ENCODE results near the gene UGGT2.
"Not testable (repeated sequence)": the region's sequence is repeated elsewhere in the genome, so short reads cannot be mapped to it uniquely, and the experiment has no call there.

DNA sequence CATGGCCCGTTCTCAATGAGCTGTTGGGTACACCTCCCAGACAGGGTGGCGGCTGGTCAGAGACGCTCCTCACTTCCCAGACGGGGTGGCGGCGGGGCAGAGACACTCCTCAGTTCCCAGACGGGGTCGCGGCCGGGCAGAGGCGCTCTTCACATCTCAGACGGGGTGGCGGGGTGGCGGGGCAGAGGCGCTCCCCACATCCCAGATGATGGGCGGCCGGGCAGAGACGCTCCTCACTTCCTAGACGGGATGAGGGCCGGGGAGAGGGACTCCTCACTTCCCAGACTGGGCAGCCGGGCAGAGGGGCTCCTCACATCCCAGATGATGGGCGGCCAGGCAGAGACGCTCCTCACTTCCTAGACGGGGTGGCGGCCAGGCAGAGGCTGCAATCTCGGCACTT lies 207.5 kb downstream of the UGGT2 start:
- not testable (repeated sequence) for TF ChIP-seq POLR2A, EP300 (IDR thresholded peaks at IDR 0.05)
